HEK293 (cell line): ENCODE measurements around the gene ZNF561.

Experiments
- CTCF ChIA-PET: fragments of 350-600 bp; formaldehyde crosslinking; extraction: SDS; loops from one replicate; lab custom pipeline; 2021; ENCODE audit warnings: antibody characterized with exemption; lab: Yijun Ruan, JAX
- POLR2A ChIA-PET: fragments of 300-600 bp; formaldehyde crosslinking; extraction: SDS; loops from one replicate; lab custom pipeline; 2020; ENCODE audit warnings: antibody characterized with exemption, inconsistent platforms; lab: Yijun Ruan, JAX
- H3K27ac ChIP-seq: fragments of 200-500 bp; sonication (Bioruptor generic); 2 replicates; pipeline ENCODE4 v1.5.1; 2014; ENCODE audit warnings: low read depth, low read length, control low read depth, inconsistent platforms; ENCODE audit errors: extremely low read depth
- H3K36me3 ChIP-seq, 2 experiments: fragments of 200-500 bp in 1 of 2; sonication (Bioruptor generic) in 1 of 2; 1 replicate in 1 of 2; 2 replicates in 1 of 2; pipeline ENCODE4 v1.5.1; 2014 to 2017; ENCODE audit warnings: inconsistent platforms in 2 of 2, low read length in 2 of 2; ENCODE audit not compliant: control insufficient read depth in 2 of 2, insufficient read depth in 1 of 2
- H3K4me1 ChIP-seq: fragments of 200-500 bp; sonication (Bioruptor generic); 2 replicates; pipeline ENCODE4 v1.5.1; 2014; ENCODE audit warnings: mild to moderate bottlenecking, low read length, inconsistent platforms; ENCODE audit not compliant: control insufficient read depth, insufficient read depth
- H3K4me3 ChIP-seq: 2 replicates; pipeline ENCODE4 v1.5.1; 2011; ENCODE audit warnings: low read depth, mild to moderate bottlenecking, control low read depth, low read length, moderate library complexity
- H3K9me3 ChIP-seq: fragments of 200-500 bp; sonication (Bioruptor generic); 2 replicates; pipeline ENCODE4 v1.5.1; 2014; ENCODE audit warnings: low read depth, low read length, inconsistent platforms; ENCODE audit not compliant: control insufficient read depth, insufficient read depth
- AEBP2 ChIP-seq: fragments of 450-650 bp; formaldehyde crosslinking; IDR thresholded peaks from 2 replicates; pipeline ENCODE4 v1.5.1; 2016; ENCODE audit warnings: missing biosample characterization, missing genetic modification characterization, borderline replicate concordance
- EGR2 ChIP-seq: fragments of 450-650 bp; formaldehyde crosslinking; IDR thresholded peaks from 2 replicates; pipeline ENCODE4 v1.5.1; 2016; ENCODE audit warnings: low read depth, missing biosample characterization, missing genetic modification characterization
- KLF17 ChIP-seq: fragments of 450-650 bp; formaldehyde crosslinking; IDR thresholded peaks from 2 replicates; pipeline ENCODE4 v1.5.1; 2016; ENCODE audit warnings: missing biosample characterization, missing genetic modification characterization
- SETDB1 ChIP-seq: IDR thresholded peaks from one replicate; pipeline ENCODE4 v1.6.1; 2017; ENCODE audit warnings: mild to moderate bottlenecking, low read length, moderate library complexity, mixed read lengths; ENCODE audit not compliant: insufficient read length
- SP3 ChIP-seq: fragments of 450-650 bp; formaldehyde crosslinking; IDR thresholded peaks from 2 replicates; pipeline ENCODE4 v1.5.1; 2016; ENCODE audit warnings: missing biosample characterization, missing genetic modification characterization
- ZBTB11 ChIP-seq: fragments of 450-650 bp; formaldehyde crosslinking; conservative IDR thresholded peaks from 2 replicates; pipeline ENCODE4 v1.5.1; 2016; ENCODE audit warnings: low read depth, missing biosample characterization, missing genetic modification characterization
- ZBTB49 ChIP-seq: fragments of 450-650 bp; formaldehyde crosslinking; IDR thresholded peaks from 2 replicates; pipeline ENCODE4 v1.5.1; 2016; ENCODE audit warnings: missing biosample characterization, missing genetic modification characterization, low read depth
- ZNF148 ChIP-seq: fragments of 450-650 bp; formaldehyde crosslinking; IDR thresholded peaks from 2 replicates; pipeline ENCODE4 v1.5.0; 2017; ENCODE audit warnings: missing biosample characterization, missing genetic modification characterization, borderline replicate concordance
- ZNF202 ChIP-seq: fragments of 450-650 bp; formaldehyde crosslinking; IDR thresholded peaks from 2 replicates; pipeline ENCODE4 v1.5.1; 2016; ENCODE audit warnings: missing biosample characterization, missing genetic modification characterization, borderline replicate concordance
- ZNF223 ChIP-seq: fragments of 450-650 bp; formaldehyde crosslinking; IDR thresholded peaks from 2 replicates; pipeline ENCODE4 v1.5.1; 2016; ENCODE audit warnings: missing biosample characterization, missing genetic modification characterization
- ZNF266 ChIP-seq: fragments of 450-650 bp; formaldehyde crosslinking; IDR thresholded peaks from 2 replicates; pipeline ENCODE4 v1.5.1; 2016; ENCODE audit warnings: missing biosample characterization, missing genetic modification characterization, low read depth
- ZNF274 ChIP-seq, 2 experiments: fragments of 200-500 bp in 1 of 2; fragments of 450-650 bp in 1 of 2; sonication (Bioruptor generic) in 1 of 2; formaldehyde crosslinking in 1 of 2; IDR thresholded peaks; 2 replicates each; pipeline versions ENCODE4 v1.5.1 to v1.6.1; 2014 to 2016; ENCODE audit warnings: borderline replicate concordance in 1 of 2, inconsistent platforms in 1 of 2, low read length in 1 of 2, missing biosample characterization in 1 of 2, missing genetic modification characterization in 1 of 2
- ZNF404 ChIP-seq: fragments of 450-650 bp; formaldehyde crosslinking; IDR thresholded peaks from 2 replicates; pipeline ENCODE4 v1.5.1; 2017; ENCODE audit warnings: missing biosample characterization, missing genetic modification characterization
- ZNF529 ChIP-seq: fragments of 450-650 bp; formaldehyde crosslinking; IDR thresholded peaks from 2 replicates; pipeline ENCODE4 v1.5.1; 2017; ENCODE audit warnings: missing genetic modification characterization, missing biosample characterization; ENCODE audit not compliant: insufficient replicate concordance
- ZNF530 ChIP-seq: fragments of 450-650 bp; formaldehyde crosslinking; IDR thresholded peaks from 2 replicates; pipeline ENCODE4 v1.5.1; 2016; ENCODE audit warnings: low read depth, missing biosample characterization, missing genetic modification characterization
- ZNF555 ChIP-seq: fragments of 450-650 bp; formaldehyde crosslinking; conservative IDR thresholded peaks from 2 replicates; pipeline ENCODE4 v1.5.1; 2017; ENCODE audit warnings: missing biosample characterization, mild to moderate bottlenecking, missing genetic modification characterization, inconsistent platforms
- ZNF580 ChIP-seq: fragments of 450-650 bp; formaldehyde crosslinking; IDR thresholded peaks from 2 replicates; pipeline ENCODE4 v1.5.1; 2016; ENCODE audit warnings: missing biosample characterization, missing genetic modification characterization
- ZNF645 ChIP-seq: fragments of 450-650 bp; formaldehyde crosslinking; IDR thresholded peaks from 2 replicates; pipeline ENCODE4; 2016; ENCODE audit warnings: missing biosample characterization, missing genetic modification characterization
- ZNF76 ChIP-seq: fragments of 450-650 bp; formaldehyde crosslinking; IDR thresholded peaks from 2 replicates; pipeline ENCODE4; 2016; ENCODE audit warnings: low read depth, missing biosample characterization, missing genetic modification characterization, borderline replicate concordance
- ZXDB ChIP-seq: fragments of 450-650 bp; formaldehyde crosslinking; IDR thresholded peaks from 2 replicates; pipeline ENCODE4 v1.5.1; 2016; ENCODE audit warnings: missing biosample characterization, missing genetic modification characterization

Gene ZNF561

GRCh38 chr19:9608912-9609311, 12.1 kb downstream of the ZNF561 start:
- H3K36me3 ChIP-seq = peaks cover 28 to 55% of the 10 kb centered on the region in 2 experiments
- no peak overlapping the region for H3K27ac ChIP-seq
- ChIA-PET POLR2A (no interaction called here), CTCF (interaction anchor here (0.6 to 0.7 kb wide), 2 partner anchors 332 to 573 kb away, joined by 3 read pairs; no protein-coding TSS in a partner anchor)
- H3K9me3 ChIP-seq = no peaks in the 10 kb centered on the region
- H3K4me1 ChIP-seq = no peaks in the 10 kb centered on the region
- TF ChIP-seq ZNF76 (tag by site-specific recombination) (no peak), ZNF530 (tag by site-specific recombination) (no peak), AEBP2 (no peak), ZBTB49 (tag by site-specific recombination) (no peak), KLF17 (tag by site-specific recombination) (no peak), ZNF404 (tag by site-specific recombination) (no peak), ZBTB11 (tag by site-specific recombination) (no peak), ZNF223 (tag by site-specific recombination) (no peak), ZNF555 (tag by site-specific recombination) (no peak), ZNF202 (no peak), ZNF580 (tag by site-specific recombination) (no peak), SETDB1 (no peak), SP3 (tag by site-specific recombination) (no peak), ZNF274 (IDR thresholded peaks at IDR 0.05; ENCODE audit: low read length) (no peak), ZNF274 (tag by site-specific recombination; IDR thresholded peaks at IDR 0.05; ENCODE audit: borderline replicate concordance) (no peak), ZNF148 (tag by site-specific recombination) (no peak), ZNF266 (no peak), ZNF645 (tag by site-specific recombination) (no peak), ZXDB (tag by site-specific recombination) (no peak), EGR2 (tag by site-specific recombination) (no peak), ZNF529 (tag by site-specific recombination) (no peak)
- TF ChIP-seq, all 188 proteins: peak for 0
- no peak overlapping the region for H3K4me3 ChIP-seq
